ENCODE data around the gene FNIP1. TPM values are rescaled to one million over a fixed set of nuclear protein-coding genes. Genes with fewer than 3 reads are reported as not detected.
"Not testable (repeated sequence)": the region's sequence is repeated elsewhere in the genome, so short reads cannot be mapped to it uniquely, and the experiment has no call there.

The FNIP1 gene
- total and polyA plus RNA-seq, 2 donors = 8.3 to 71.7 TPM

GRCh38 chr5:131605086-131605485 lies 191.7 kb downstream of the FNIP1 start:
- 92% methylated on average over 2 of the region's 2 CpGs for WGBS
- H3K4me1 ChIP-seq (ENCODE audit: insufficient read depth) = no peaks in the 10 kb centered on the region
- no peak for DNase-seq (ENCODE audit: extremely low spot score)
- peaks cover 3% of the 10 kb centered on the region for H3K36me3 ChIP-seq (ENCODE audit: insufficient read depth)
- H3K27ac ChIP-seq (ENCODE audit: low read depth) = no peak overlapping the region
- no peak overlapping the region for H3K4me3 ChIP-seq (ENCODE audit: low read depth, low read length)

- H3K4me3 ChIP-seq (ENCODE audit: low read depth, low read length) = no peak overlapping the region
- WGBS = 95% methylated on average over 8 of the region's 8 CpGs
- H3K4me1 ChIP-seq (ENCODE audit: insufficient read depth) = no peaks in the 10 kb centered on the region
- DNase-seq (ENCODE audit: extremely low spot score) = no peak
- H3K36me3 ChIP-seq (ENCODE audit: insufficient read depth) = no peaks in the 10 kb centered on the region
- no peak overlapping the region for H3K27ac ChIP-seq (ENCODE audit: low read depth)
These were observed 201.5 kb downstream of the FNIP1 start for GRCh38 chr5:131595088-131596033.

- 89% methylated on average over 2 of the region's 2 CpGs for WGBS
- no peak overlapping the region for H3K27ac ChIP-seq (ENCODE audit: low read depth)
These were observed 202.9 kb downstream of the FNIP1 start for GRCh38 chr5:131593921-131594320.

GRCh38 chr5:131593436-131593835 lies 203.4 kb downstream of the FNIP1 start:
- not testable (repeated sequence) for H3K4me1 ChIP-seq (ENCODE audit: insufficient read depth); H3K4me3 ChIP-seq (ENCODE audit: low read depth, low read length); DNase-seq (ENCODE audit: extremely low spot score); H3K36me3 ChIP-seq (ENCODE audit: insufficient read depth); H3K27ac ChIP-seq (ENCODE audit: low read depth)
- WGBS = 57% methylated on average over 2 of the region's 2 CpGs

More at GRCh38 chr5:131593921-131594320, 202.9 kb downstream of the FNIP1 start:
- Histone ChIP-seq H3K36me3 (ENCODE audit: insufficient read depth) (no peaks in the 10 kb centered on the region), H3K4me1 (ENCODE audit: insufficient read depth) (no peaks in the 10 kb centered on the region), H3K4me3 (ENCODE audit: low read depth, low read length) (no peak overlapping the region)
- DNase-seq (ENCODE audit: extremely low spot score) = no peak

Other genes with a start within 250 kb of the FNIP1 start
- 58.8 TPM for gene RAPGEF6, start 161.8 kb downstream of the FNIP1 start, total RNA-seq
- 6.1 TPM for gene RAPGEF6, start 161.8 kb downstream of the FNIP1 start, polyA plus RNA-seq
- gene MEIKIN, start 148.6 kb upstream of the FNIP1 start, total RNA-seq = not detected
- gene MEIKIN, start 148.6 kb upstream of the FNIP1 start, polyA plus RNA-seq = not detected
- 2.3 TPM for gene ACSL6, start 214.6 kb upstream of the FNIP1 start, total RNA-seq
- 0.42 TPM for gene ACSL6, start 214.6 kb upstream of the FNIP1 start, polyA plus RNA-seq